ENCODE results near the gene TSEN15. TPM values are rescaled to one million over a fixed set of nuclear protein-coding genes. Genes with fewer than 3 reads are reported as not detected.

Gene TSEN15
- total and polyA plus RNA-seq, 10 of the 15 experiments (the other 5 are each of a cell fraction or from before 2014, with no cell fraction given), result 21.1 to 136 (median 70.2) TPM

GRCh38 chr1:184030433-184031091, 21.0 kb upstream of the TSEN15 start (continued):
- TF ChIP-seq TAF1 (IDR thresholded peaks at IDR 0.05; ENCODE audit: borderline replicate concordance, low read depth, low read length) (no peak), GABPA (IDR thresholded peaks at IDR 0.05; ENCODE audit: low read depth) (no peak), KAT2A (conservative IDR thresholded peaks at IDR 0.05; ENCODE audit: control insufficient read depth, low read depth, low read length) (no peak), ZNF274 (IDR thresholded peaks at IDR 0.05; ENCODE audit: insufficient read depth, insufficient read length) (no peak)

- H3K4me1 ChIP-seq (ENCODE audit: control insufficient read depth, insufficient read depth, low read length), result no peaks in the 10 kb centered on the region
- H3K27ac ChIP-seq (ENCODE audit: control insufficient read depth, insufficient read depth), result no peak overlapping the region
- CTCF ChIA-PET, result no interaction called here
- FAIRE-seq (no peak), ATAC-seq (no peak), DNase-seq (ENCODE audit: low read depth, low spot score) (no peak)
- H3K27me3 ChIP-seq (replicated peaks in 1 of 2; ENCODE audit: control insufficient read depth in 2 of 2, insufficient read depth in 2 of 2, low read length in 1 of 2), result peaks cover 3 to 26% of the 10 kb centered on the region in 2 experiments
- no TSS peak for BruUV-seq (replicated peaks)
- no peak overlapping the region for H3K9ac ChIP-seq (ENCODE audit: control insufficient read depth, insufficient read depth, low read length)
- H3K4me3 ChIP-seq, result no peak overlapping the region
- in situ Hi-C loops (cut with MboI), result no loop called here
- SMC1A ChIA-PET (ENCODE audit: uncharacterized antibody, unreplicated experiment), result interaction anchor here (0.8 to 2.0 kb wide), 7 partner anchors 8 to 293 kb away, joined by 3 to 5 read pairs (median 3); no protein-coding TSS in a partner anchor
- 0% methylated on average over 1 of the region's 1 CpG for WGBS (ENCODE audit: insufficient coverage, insufficient replicate concordance, low lambda C conversion rate, missing lambda C conversion rate)
- intact Hi-C loops (cut with micrococcal nuclease; ENCODE audit: unreplicated experiment), result no loop called here
- H2AFZ ChIP-seq (ENCODE audit: control insufficient read depth, low read depth, low read length), result no peak overlapping the region
- H4K20me1 ChIP-seq (ENCODE audit: control insufficient read depth, insufficient read depth), result no peaks in the 10 kb centered on the region
- H3K4me2 ChIP-seq (ENCODE audit: control insufficient read depth, insufficient read depth), result no peak overlapping the region
- POLR2A ChIA-PET, result no interaction called here
- RAD21 ChIA-PET (ENCODE audit: unreplicated experiment), result no interaction called here
- no peaks in the 10 kb centered on the region for H3K9me3 ChIP-seq (replicated peaks; ENCODE audit: control insufficient read depth, insufficient read depth, low read length)
- H3K36me3 ChIP-seq (ENCODE audit: control insufficient read depth in 2 of 2, insufficient read depth in 2 of 2, low read length in 1 of 2), result no peaks in the 10 kb centered on the region
- H3K79me2 ChIP-seq (ENCODE audit: control insufficient read depth, insufficient read depth, low read length), result no peaks in the 10 kb centered on the region
- no peak for TF ChIP-seq E2F4 (IDR thresholded peaks at IDR 0.05; ENCODE audit: low read depth, low read length)
- no peak for TF ChIP-seq E4F1 (IDR thresholded peaks at IDR 0.05; ENCODE audit: borderline replicate concordance, partially characterized antibody)
- no peak for TF ChIP-seq ATF3 (IDR thresholded peaks at IDR 0.05; ENCODE audit: borderline replicate concordance, extremely low read depth, low read depth, low read length)
- no peak for TF ChIP-seq EZH2 (IDR thresholded peaks at IDR 0.05; ENCODE audit: borderline replicate concordance, control insufficient read depth, low read depth, low read length)
- no peak for TF ChIP-seq BCL11A (IDR thresholded peaks at IDR 0.05; ENCODE audit: low read depth, low read length)
- TF ChIP-seq CHD4 (IDR thresholded peaks at IDR 0.05), result no peak
- no peak for TF ChIP-seq EP300 (IDR thresholded peaks at IDR 0.05; ENCODE audit: borderline replicate concordance in 1 of 2, control insufficient read depth in 1 of 2, low read depth in 2 of 2, low read length in 2 of 2)
- TF ChIP-seq IRF5 (IDR thresholded peaks at IDR 0.05; ENCODE audit: borderline replicate concordance), result no peak
- no peak for TF ChIP-seq SMAD5 (IDR thresholded peaks at IDR 0.05; ENCODE audit: low read depth)
- no peak for TF ChIP-seq NFYA (IDR thresholded peaks at IDR 0.05; ENCODE audit: borderline replicate concordance, low read depth, low read length)
- TF ChIP-seq CBX5 (IDR thresholded peaks at IDR 0.05; ENCODE audit: low read depth), result no peak
- TF ChIP-seq TCF3 (IDR thresholded peaks at IDR 0.05; ENCODE audit: borderline replicate concordance, insufficient read depth, low read depth, low read length), result no peak
- TF ChIP-seq NRF1 (conservative IDR thresholded peaks at IDR 0.05; ENCODE audit: low read depth, low read length), result no peak
- no peak for TF ChIP-seq SRF (IDR thresholded peaks at IDR 0.05; ENCODE audit: low read depth in 2 of 2, low read length in 2 of 2)
Measured at GRCh38 chr1:184031092-184031408, 20.5 kb upstream of the TSEN15 start.
